GM12878 (cell line): Measurements from ENCODE around the gene CAMTA1. TPM values are rescaled to one million over a fixed set of nuclear protein-coding genes. Genes with fewer than 3 reads are reported as not detected.

Experiments used
- ATAC-seq: fragments of 200-7000 bp; cut with Tn5 transposase; 3 replicates; pipeline ENCODE4 v1.9.1; 2020; ENCODE audit warnings: mild to moderate bottlenecking, moderate library complexity
- BruUV-seq: library from RNA; stranded (reverse); fragments of 400-500 nt; replicated peaks from 2 replicates; lab custom pipeline; 2021; lab: Mats Ljungman, UMichigan
- CTCF ChIA-PET: fragments of 300-600 bp; sonication (Branson Sonifier 250); formaldehyde crosslinking; extraction: SDS; loops from one replicate; lab custom pipeline; 2021; ENCODE audit warnings: inconsistent platforms; lab: Yijun Ruan, JAX
- POLR2A ChIA-PET: fragments of 350-600 bp; formaldehyde crosslinking; extraction: SDS; loops from one replicate; lab custom pipeline; 2021; ENCODE audit warnings: inconsistent platforms; lab: Charles Lee
- RAD21 ChIA-PET: fragments of 300-600 bp; sonication (Branson Sonifier 250); formaldehyde crosslinking; loops from one replicate; lab custom pipeline; 2023; ENCODE audit warnings: antibody characterized with exemption; ENCODE audit not compliant: unreplicated experiment; lab: Charles Lee
- SMC1A ChIA-PET: fragments of 300-600 bp; sonication (Branson Sonifier 250); formaldehyde crosslinking; loops from one replicate; lab custom pipeline; 2023; ENCODE audit not compliant: unreplicated experiment, uncharacterized antibody; lab: Charles Lee
- DNase-seq: peaks from one replicate; pipeline ENCODE4 v3.0.0-alpha.2; 2011; ENCODE audit warnings: low read depth, low spot score
- FAIRE-seq: peaks from 3 replicates; lab custom pipeline; 2011; peaks lifted over from hg19 to GRCh38; lab: Jason Lieb, UNC
- H2AFZ ChIP-seq: 2 replicates; pipeline ENCODE4 v1.6.0; 2011; ENCODE audit warnings: low read depth, low read length, control low read depth; ENCODE audit not compliant: control insufficient read depth
- H3K27ac ChIP-seq: 2 replicates; pipeline ENCODE4 v1.5.1; 2011; ENCODE audit warnings: control low read depth; ENCODE audit not compliant: control insufficient read depth, insufficient read depth
- H3K27me3 ChIP-seq, 2 experiments: replicated peaks in 1 of 2; 2 replicates each; pipeline versions ENCODE4 v1.6.0 to v1.6.1; 2011; ENCODE audit warnings: low read length in 1 of 2; ENCODE audit not compliant: control insufficient read depth in 2 of 2, insufficient read depth in 2 of 2
- H3K36me3 ChIP-seq, 2 experiments: 2 replicates each; pipeline ENCODE4 v1.5.1; 2011; ENCODE audit warnings: low read length in 1 of 2; ENCODE audit not compliant: control insufficient read depth in 2 of 2, insufficient read depth in 2 of 2
- H3K4me1 ChIP-seq: 2 replicates; pipeline ENCODE4 v1.6.1; 2011; ENCODE audit warnings: mild to moderate bottlenecking, low read length, moderate library complexity, mixed read lengths; ENCODE audit not compliant: control insufficient read depth, insufficient read depth
- H3K4me2 ChIP-seq: 2 replicates; pipeline ENCODE4 v1.6.0; 2011; ENCODE audit warnings: control low read depth; ENCODE audit not compliant: control insufficient read depth, insufficient read depth
- H3K4me3 ChIP-seq: fragments of 200-600 bp; sonication (generic); 2 replicates; pipeline ENCODE4 v1.5.1; 2016
- H3K79me2 ChIP-seq: 2 replicates; pipeline ENCODE4 v1.6.0; 2011; ENCODE audit warnings: low read length; ENCODE audit not compliant: control insufficient read depth, insufficient read depth
- H3K9ac ChIP-seq: 2 replicates; pipeline ENCODE4 v1.8.0; 2011; ENCODE audit warnings: low read length, control low read depth, mixed read lengths; ENCODE audit not compliant: control insufficient read depth, insufficient read depth
- H3K9me3 ChIP-seq: replicated peaks from 3 replicates; pipeline ENCODE4 v1.5.1; 2011; ENCODE audit warnings: mild to moderate bottlenecking, low read length; ENCODE audit not compliant: control insufficient read depth, insufficient read depth
- H4K20me1 ChIP-seq: 2 replicates; pipeline ENCODE4 v1.6.0; 2011; ENCODE audit not compliant: control insufficient read depth, insufficient read depth
- ATF7 ChIP-seq: fragments of 450-650 bp; IDR thresholded peaks from 2 replicates; pipeline ENCODE4 v1.6.1; 2016; ENCODE audit warnings: low read depth, mild to moderate bottlenecking
- MAX ChIP-seq: IDR thresholded peaks from 2 replicates; pipeline ENCODE4 v1.6.1; 2012; ENCODE audit warnings: low read depth, low read length, improper control_type of control experiment
- POLR2A ChIP-seq: IDR thresholded peaks from 2 replicates; pipeline ENCODE4 v1.6.1; 2011; ENCODE audit warnings: low read depth, mild to moderate bottlenecking, low read length
- SREBF1 ChIP-seq: IDR thresholded peaks from 2 replicates; pipeline ENCODE4 v1.6.1; 2012; ENCODE audit warnings: mild to moderate bottlenecking, low read length
- TCF12 ChIP-seq: IDR thresholded peaks from 2 replicates; pipeline ENCODE4 v1.6.1; 2011; ENCODE audit warnings: low read depth, mild to moderate bottlenecking, low read length
- ZBTB40 ChIP-seq: fragments of 450-650 bp; IDR thresholded peaks from 2 replicates; pipeline ENCODE4 v1.6.1; 2016; ENCODE audit warnings: mild to moderate bottlenecking, moderate library complexity, borderline replicate concordance
- ZSCAN29 ChIP-seq: fragments of 450-650 bp; IDR thresholded peaks from 2 replicates; pipeline ENCODE4 v1.6.1; 2017; ENCODE audit warnings: mild to moderate bottlenecking, moderate library complexity
- ZZZ3 ChIP-seq: IDR thresholded peaks from 2 replicates; pipeline ENCODE4 v1.6.1; 2011; ENCODE audit warnings: low read depth; ENCODE audit not compliant: control insufficient read depth, insufficient read length
- WGBS: methylation state at CpG from one replicate; pipeline ENCODE4 v1.1.6; 2016; ENCODE audit warnings: low lambda C conversion rate; ENCODE audit not compliant: insufficient replicate concordance, insufficient coverage; ENCODE audit errors: missing lambda C conversion rate; 5-methylcytosine and 5-hydroxymethylcytosine counted together
- in situ Hi-C: fragments of 300-500 bp; cut with MboI; formaldehyde crosslinking; loops from 9 replicates; pipeline ENCODE4 v1.14.3; 2018; ENCODE audit warnings: mixed read lengths
- intact Hi-C: fragments of 100-400 bp; cut with micrococcal nuclease; formaldehyde crosslinking; loops from one replicate; pipeline ENCODE4 v1.14.2; 2022; ENCODE audit not compliant: unreplicated experiment
- polyA plus RNA-seq, 11 experiments: library from polyadenylated mRNA; depleted of rRNA in 4 of 11; unstranded in 6 of 11; stranded (reverse) in 5 of 11; fragments of >200 nt; fragmentation: Nextera tagmentation in 4 of 11; fragmentation: Illumina TruSeq in 1 of 11; extraction: Ambion mirVana in 4 of 11; extraction: Trizol in 1 of 11; gene quantifications; 1 replicate in 1 of 11; 2 replicates in 10 of 11; pipeline versions ENCODE4 v1.2.1 to v1.2.3, GENCODE V29; 2011 to 2016; ENCODE audit warnings: inconsistent platforms in 2 of 11, missing spikeins in 2 of 11, low read depth in 1 of 11
- total RNA-seq, 4 experiments: library from RNA; depleted of rRNA in 3 of 4; stranded (reverse); fragments of >200 nt in 3 of 4; fragmentation: Illumina TruSeq in 1 of 4; extraction: Trizol in 1 of 4; gene quantifications; 2 replicates each; pipeline versions ENCODE4 v1.2.1 to v1.2.3, GENCODE V29; 2013 to 2021

Gene CAMTA1
- total and polyA plus RNA-seq, 10 of the 15 experiments (the other 5 are each of a cell fraction or from before 2014, with no cell fraction given): 37.7 to 148 (median 76.4) TPM

GRCh38 chr1:7477593-7477992, 692.3 kb downstream of the CAMTA1 start:
- RAD21 ChIA-PET: no interaction called here
- Histone ChIP-seq H3K4me2 (no peak overlapping the region), H4K20me1 (no peaks in the 10 kb centered on the region), H3K27ac (no peak overlapping the region), H3K27me3 (no peaks in the 10 kb centered on the region; a peak in 1 of 4 replicates), H3K4me1 (no peaks in the 10 kb centered on the region), H3K4me3 (no peak overlapping the region), H3K9me3 (no peaks in the 10 kb centered on the region; the same call in 2 of the 3 replicates), H2AFZ (no peak overlapping the region), H3K36me3 (no peaks in the 10 kb centered on the region), H3K79me2 (no peaks in the 10 kb centered on the region), H3K9ac (no peak overlapping the region)
- SMC1A ChIA-PET: no interaction called here
- DNase-seq (no peak), ATAC-seq (no peak), FAIRE-seq (no peak)
- in situ Hi-C loops: no loop called here
- CTCF ChIA-PET: no interaction called here
- 28% methylated on average over 11 of the region's 12 CpGs for WGBS
- intact Hi-C loops: no loop called here
- POLR2A ChIA-PET: no interaction called here
- no TSS peak for BruUV-seq
- TF ChIP-seq MAX: no peak
- no peak for TF ChIP-seq ATF7
- TF ChIP-seq ZZZ3: no peak
- TF ChIP-seq TCF12: no peak
- TF ChIP-seq ZSCAN29: no peak

- BruUV-seq: no TSS peak
- no peak for ATAC-seq
Observed at GRCh38 chr1:7478142-7478790, 693.0 kb downstream of the CAMTA1 start.

More at GRCh38 chr1:7478142-7478790, 693.0 kb downstream of the CAMTA1 start:
- Histone ChIP-seq H3K9ac (no peak overlapping the region), H2AFZ (no peak overlapping the region), H3K4me3 (no peak overlapping the region), H3K4me1 (no peaks in the 10 kb centered on the region), H4K20me1 (no peaks in the 10 kb centered on the region), H3K9me3 (no peaks in the 10 kb centered on the region; the same call in 2 of the 3 replicates), H3K27ac (no peak overlapping the region), H3K27me3 (peaks cover 0 to under 1% of the 10 kb centered on the region in 2 experiments; a peak in 2 of 4 replicates), H3K4me2 (no peak overlapping the region), H3K79me2 (no peaks in the 10 kb centered on the region), H3K36me3 (no peaks in the 10 kb centered on the region)
- ChIA-PET SMC1A (no interaction called here), RAD21 (no interaction called here), CTCF (no interaction called here), POLR2A (interaction anchor here (0.6 kb wide), 1 partner anchor 52 kb away, joined by 4 read pairs; no protein-coding TSS in a partner anchor)
- no peak for TF ChIP-seq SREBF1
- TF ChIP-seq POLR2A: no peak
- TF ChIP-seq ZBTB40: no peak
- WGBS: 32% methylated on average over 13 of the region's 13 CpGs
- FAIRE-seq: no peak
- in situ Hi-C loops: no loop called here
- DNase-seq: no peak
- intact Hi-C loops: no loop called here
